GM12801 (cell line): ENCODE measurements around the gene RIC1.

Experiments
- TF ChIP-seq, protein P1 (sequence below): IDR thresholded peaks from one replicate; pipeline ENCODE4 v1.5.1; 2011; ENCODE audit warnings: control low read depth; ENCODE audit not compliant: insufficient read length; ENCODE audit errors: extremely low read depth

Gene RIC1

DNA sequence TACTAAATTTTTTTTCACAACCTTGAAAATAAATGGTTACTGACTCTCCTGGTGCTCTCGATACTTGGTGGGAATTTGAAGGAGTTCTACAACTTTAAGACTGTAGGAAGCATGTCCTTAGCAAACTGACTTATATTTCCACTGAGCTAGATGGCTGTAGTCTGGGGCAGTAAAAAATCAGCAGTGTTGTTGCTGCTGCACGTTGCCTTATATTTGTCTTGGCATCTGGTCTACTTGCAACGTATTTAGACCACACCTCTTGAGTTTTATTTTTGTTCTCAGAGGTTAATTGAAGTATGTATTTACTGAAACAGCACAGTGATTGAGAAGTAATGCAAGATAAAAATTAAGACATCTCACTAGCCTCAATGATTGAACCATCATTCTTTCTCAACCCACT, 127.7 kb downstream of the RIC1 start:
- TF ChIP-seq, protein P1, sequence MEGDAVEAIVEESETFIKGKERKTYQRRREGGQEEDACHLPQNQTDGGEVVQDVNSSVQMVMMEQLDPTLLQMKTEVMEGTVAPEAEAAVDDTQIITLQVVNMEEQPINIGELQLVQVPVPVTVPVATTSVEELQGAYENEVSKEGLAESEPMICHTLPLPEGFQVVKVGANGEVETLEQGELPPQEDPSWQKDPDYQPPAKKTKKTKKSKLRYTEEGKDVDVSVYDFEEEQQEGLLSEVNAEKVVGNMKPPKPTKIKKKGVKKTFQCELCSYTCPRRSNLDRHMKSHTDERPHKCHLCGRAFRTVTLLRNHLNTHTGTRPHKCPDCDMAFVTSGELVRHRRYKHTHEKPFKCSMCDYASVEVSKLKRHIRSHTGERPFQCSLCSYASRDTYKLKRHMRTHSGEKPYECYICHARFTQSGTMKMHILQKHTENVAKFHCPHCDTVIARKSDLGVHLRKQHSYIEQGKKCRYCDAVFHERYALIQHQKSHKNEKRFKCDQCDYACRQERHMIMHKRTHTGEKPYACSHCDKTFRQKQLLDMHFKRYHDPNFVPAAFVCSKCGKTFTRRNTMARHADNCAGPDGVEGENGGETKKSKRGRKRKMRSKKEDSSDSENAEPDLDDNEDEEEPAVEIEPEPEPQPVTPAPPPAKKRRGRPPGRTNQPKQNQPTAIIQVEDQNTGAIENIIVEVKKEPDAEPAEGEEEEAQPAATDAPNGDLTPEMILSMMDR, result no peak

DNA sequence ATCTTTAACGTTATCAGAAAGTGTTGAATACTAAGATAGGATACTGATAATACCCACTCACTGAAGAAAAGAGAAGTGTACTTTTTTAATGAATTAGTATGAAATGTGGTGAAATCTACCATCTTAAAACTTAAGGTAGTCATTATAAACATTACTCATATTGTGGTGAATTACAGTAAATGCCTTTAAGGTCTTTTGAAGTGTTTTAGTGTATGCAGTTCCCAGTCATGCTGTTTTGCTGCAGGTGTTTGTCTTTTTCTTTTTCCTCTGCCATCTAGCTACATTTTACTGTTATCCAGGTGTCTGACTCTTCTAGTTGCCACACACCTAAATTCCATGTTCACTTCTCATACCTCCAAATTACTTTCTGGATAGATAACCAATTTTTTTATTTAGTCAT, 131.4 kb downstream of the RIC1 start:
- TF ChIP-seq, protein P1, result no peak

DNA sequence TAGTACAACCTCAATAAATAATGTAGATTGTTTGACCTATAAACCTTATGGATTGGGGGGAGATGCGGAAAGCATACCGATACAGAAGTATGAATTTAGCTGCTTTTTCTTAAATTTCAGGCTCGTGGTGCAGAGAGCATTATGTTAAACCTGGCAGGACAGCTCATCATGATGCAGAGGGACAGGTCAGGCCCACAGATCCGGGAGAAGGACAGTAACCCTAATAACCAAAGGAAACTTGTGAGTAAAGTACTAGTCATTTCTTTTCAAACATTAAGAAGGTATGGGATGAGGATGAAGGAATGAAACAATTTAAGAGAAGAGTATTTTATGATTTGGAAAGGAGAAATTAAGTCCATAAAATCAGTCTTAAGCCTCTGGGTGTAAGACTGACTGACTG, 133.5 kb downstream of the RIC1 start:
- TF ChIP-seq, protein P1, result no peak

DNA sequence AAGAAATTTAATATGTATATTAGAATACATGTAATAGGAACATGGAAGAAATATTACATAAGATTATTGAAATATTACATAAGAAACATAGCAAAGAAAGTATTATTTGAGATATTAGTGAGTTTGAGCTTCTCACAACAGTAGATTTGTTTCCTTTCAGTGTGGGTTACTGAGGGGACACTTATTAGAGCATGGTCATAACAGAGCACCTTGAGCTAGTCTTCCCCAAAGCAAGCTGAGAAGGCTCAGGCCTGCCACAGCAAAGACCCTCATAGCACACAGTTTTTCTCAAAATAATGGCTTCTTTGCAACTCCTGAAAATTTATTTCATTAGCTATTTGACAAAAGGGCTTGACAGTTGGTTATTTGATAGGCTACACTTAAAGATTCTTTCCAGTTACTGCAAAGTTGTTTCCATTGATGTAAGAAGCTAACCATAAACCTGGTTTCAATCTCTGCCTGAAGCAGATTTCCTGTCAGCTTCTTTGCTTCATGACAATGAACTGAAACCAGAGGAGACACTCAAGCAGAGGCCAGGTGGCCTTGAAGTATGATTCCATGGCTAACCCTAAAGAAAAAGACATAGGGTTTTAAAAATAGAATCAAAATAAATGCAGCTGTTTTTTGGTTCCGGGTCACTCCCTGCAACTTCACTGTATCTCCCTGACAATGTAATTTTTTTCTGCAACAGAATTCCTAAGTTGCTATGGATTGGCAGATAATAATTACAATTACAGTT, 135.4 kb downstream of the RIC1 start:
- TF ChIP-seq, protein P1, result no peak

DNA sequence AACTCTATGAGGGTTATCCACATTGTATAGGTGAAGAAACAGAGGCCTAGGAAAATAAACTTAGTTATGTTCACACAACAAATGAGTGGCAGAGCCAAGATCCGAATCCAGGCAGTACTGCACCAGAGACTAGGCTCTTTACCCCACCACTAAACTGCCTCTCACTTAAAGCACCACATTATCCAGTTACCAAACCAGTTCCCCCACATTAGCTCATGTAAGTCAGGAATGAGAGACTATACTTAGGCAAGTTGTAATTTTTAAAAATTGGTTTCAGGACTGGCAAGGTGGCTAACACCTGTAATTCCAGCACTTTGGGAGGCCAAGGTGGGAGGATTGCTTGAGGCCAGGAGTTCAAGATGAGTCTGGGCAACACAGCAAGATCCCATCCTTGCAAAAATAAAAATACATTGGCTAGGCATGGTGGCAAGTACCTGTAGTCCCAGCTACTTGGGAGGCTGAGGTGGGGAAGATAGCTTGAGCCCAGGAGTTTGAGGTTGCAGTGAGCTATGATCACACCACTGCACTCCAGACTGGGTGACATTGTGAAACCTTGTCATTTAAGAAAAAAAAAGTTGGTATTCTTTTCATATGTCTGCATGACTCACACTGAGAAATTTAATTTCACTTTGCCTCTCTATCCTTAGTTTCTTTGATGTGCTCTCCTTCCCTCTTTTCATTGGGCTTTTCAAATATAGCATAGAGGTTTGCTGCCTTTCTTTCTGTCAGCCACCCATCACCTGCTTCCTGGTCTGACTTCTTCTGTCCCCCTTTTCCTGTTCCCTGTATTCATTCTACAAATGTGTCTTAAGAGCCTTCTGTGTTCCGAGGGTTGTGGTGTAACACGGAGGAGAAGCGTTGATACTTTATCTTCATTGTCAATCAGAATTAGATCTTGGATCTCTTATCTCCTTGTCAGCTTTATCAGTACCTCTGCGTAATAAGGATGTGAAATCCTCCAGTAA, 139.3 kb downstream of the RIC1 start:
- TF ChIP-seq, protein P1, result no peak

DNA sequence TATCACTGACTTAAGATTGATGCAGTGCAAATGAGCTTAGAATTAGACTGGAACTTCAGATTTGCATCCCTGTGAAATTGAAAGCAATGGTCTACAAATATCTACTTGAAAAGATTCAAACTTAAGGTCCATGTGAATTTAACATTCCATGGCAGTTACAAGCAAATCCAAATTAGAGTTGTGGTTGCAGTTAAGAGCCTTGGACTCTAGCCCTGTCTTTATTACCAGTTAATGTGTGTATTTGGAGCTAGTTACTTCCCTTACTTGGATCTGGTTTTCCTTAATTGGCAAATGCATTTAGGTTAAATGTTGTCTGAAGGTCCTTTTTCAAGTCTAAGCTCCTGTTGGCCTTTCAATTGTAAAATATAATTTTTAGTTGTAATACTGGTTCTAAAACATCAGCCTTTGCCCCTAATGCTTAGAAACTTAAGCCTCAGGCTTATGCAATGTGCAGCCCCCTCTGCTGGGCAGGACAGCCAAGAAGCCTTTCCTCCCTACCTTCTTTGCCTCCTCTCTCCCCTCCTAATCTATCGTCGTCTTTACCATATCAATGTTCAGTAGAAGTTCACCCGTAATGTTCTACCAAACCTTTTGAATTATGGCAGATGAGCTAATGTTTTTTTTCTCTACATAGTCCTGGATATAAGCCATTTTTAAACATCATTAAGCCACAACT, 144.6 kb downstream of the RIC1 start:
- TF ChIP-seq, protein P1, result no peak

DNA sequence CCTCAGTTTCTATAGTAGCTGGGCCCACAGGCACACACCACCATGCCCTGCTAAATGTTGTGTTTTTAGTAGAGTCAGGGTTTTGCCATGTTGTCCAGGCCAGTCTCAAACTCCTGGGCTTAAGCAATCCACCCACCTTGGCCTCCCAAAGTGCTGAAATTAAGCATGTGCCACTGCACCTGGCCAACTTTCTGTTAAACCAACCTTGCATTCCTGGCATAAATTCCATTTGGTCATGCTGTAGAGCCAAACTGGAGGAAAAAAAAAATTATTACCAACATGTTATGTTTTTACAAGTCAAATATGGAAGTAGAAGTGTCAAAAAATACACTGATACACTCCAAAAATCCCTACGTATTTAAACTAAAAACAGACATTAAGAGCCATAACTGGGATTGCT, 149.9 kb downstream of the RIC1 start:
- TF ChIP-seq, protein P1, result no peak
